Esophagus muscularis mucosa (tissue), 4 donors: ENCODE results near the gene FASTKD3. TPM values are rescaled to one million over a fixed set of nuclear protein-coding genes. Genes with fewer than 3 reads are reported as not detected.

Source experiments
- DNase-seq: peaks from one replicate; pipeline ENCODE4 v3.0.0-alpha.2; 2017; ENCODE audit errors: extremely low spot score
- H3K27ac ChIP-seq, 4 donors: fragments of 200-600 bp; sonication (generic); replicated peaks in 1 of 4; 1 replicate in 3 of 4; 2 replicates in 1 of 4; pipeline ENCODE4 v1.5.1; 2016 to 2019; ENCODE audit warnings: mild to moderate bottlenecking in 1 of 4
- H3K27me3 ChIP-seq, 4 donors: fragments of 200-600 bp; sonication (generic); one replicate each; pipeline versions ENCODE4 v1.5.1 to v1.6.0; 2016 to 2019
- H3K36me3 ChIP-seq, 4 donors: fragments of 200-600 bp; sonication (generic); one replicate each; pipeline ENCODE4 v1.5.1; 2016 to 2019
- H3K4me1 ChIP-seq, 4 donors: fragments of 200-600 bp; sonication (generic); one replicate each; pipeline ENCODE4 v1.5.1; 2016 to 2019
- H3K4me3 ChIP-seq, 4 donors: fragments of 200-600 bp; sonication (generic); 1 replicate in 2 of 4; 2 replicates in 2 of 4; pipeline ENCODE4 v1.5.1; 2016 to 2019; ENCODE audit warnings: mild to moderate bottlenecking in 4 of 4, moderate library complexity in 1 of 4
- H3K9me3 ChIP-seq, 4 donors: fragments of 200-600 bp; sonication (generic); 1 replicate in 3 of 4; 2 replicates in 1 of 4; pipeline ENCODE4 v1.5.1; 2016 to 2019
- EP300 ChIP-seq: sonication (generic); formaldehyde crosslinking; IDR thresholded peaks from one replicate; pipeline ENCODE4 v1.6.1; 2017; ENCODE audit warnings: antibody characterized with exemption
- POLR2A ChIP-seq: fragments of 450-650 bp; IDR thresholded peaks from one replicate; pipeline ENCODE4 v1.6.1; 2017; ENCODE audit warnings: antibody characterized with exemption, moderate library complexity, mild to moderate bottlenecking, low read depth
- POLR2AphosphoS5 ChIP-seq, 2 donors: sonication (generic); formaldehyde crosslinking; IDR thresholded peaks; one replicate each; pipeline ENCODE4 v1.6.1; 2017; ENCODE audit warnings: antibody characterized with exemption in 2 of 2
- WGBS: methylation state at CpG from one replicate; pipeline ENCODE4 v1.1.5; 2018; 5-methylcytosine and 5-hydroxymethylcytosine counted together
- intact Hi-C: fragments of 100-400 bp; cut with DNase I; formaldehyde crosslinking; loops from one replicate; pipeline ENCODE4 v1.15.1; 2023
- total RNA-seq, 4 donors: library from RNA; depleted of rRNA; stranded (reverse); fragments of >200 nt; gene quantifications; one replicate each; pipeline versions ENCODE4 v1.1.0 to v1.2.1, GENCODE V29; 2016
- TF ChIP-seq, protein P1 (sequence below), 3 experiments: fragments of 200-600 bp in 2 of 3; fragments of 450-650 bp in 1 of 3; sonication (generic) in 2 of 3; IDR thresholded peaks; one replicate each; pipeline ENCODE4 v1.5.1; 2017 to 2019; ENCODE audit warnings: antibody characterized with exemption in 3 of 3, mild to moderate bottlenecking in 2 of 3, moderate library complexity in 1 of 3

Gene FASTKD3
- total RNA-seq, 4 donors from 2014 or later: 7.4 to 13.3 (median 8.2) TPM

DNA sequence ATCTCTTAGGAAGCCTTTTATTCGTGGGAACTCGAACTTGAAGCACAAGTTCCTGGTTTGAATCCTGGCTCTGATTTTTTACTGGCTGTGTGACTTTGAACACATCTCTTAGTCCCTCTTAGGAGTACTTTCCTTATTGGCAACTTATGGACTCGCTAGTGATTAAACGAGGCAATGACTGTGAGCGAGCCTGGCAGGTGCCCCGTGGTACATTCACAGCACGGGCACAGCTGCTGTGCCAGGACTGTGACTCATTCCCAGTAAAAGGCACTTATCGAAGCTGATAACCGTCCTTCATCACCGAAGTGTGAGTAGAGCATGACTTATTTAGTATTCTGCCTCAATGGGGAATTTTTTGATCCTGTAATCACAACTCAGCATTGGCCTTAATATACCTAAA, 40.6 kb downstream of the FASTKD3 start:
- H3K27ac ChIP-seq: no peak overlapping the region
- TF ChIP-seq POLR2A (no peak), EP300 (no peak), POLR2AphosphoS5 (IDR thresholded peaks at IDR 0.05) (no peak)
- TF ChIP-seq, protein P1, sequence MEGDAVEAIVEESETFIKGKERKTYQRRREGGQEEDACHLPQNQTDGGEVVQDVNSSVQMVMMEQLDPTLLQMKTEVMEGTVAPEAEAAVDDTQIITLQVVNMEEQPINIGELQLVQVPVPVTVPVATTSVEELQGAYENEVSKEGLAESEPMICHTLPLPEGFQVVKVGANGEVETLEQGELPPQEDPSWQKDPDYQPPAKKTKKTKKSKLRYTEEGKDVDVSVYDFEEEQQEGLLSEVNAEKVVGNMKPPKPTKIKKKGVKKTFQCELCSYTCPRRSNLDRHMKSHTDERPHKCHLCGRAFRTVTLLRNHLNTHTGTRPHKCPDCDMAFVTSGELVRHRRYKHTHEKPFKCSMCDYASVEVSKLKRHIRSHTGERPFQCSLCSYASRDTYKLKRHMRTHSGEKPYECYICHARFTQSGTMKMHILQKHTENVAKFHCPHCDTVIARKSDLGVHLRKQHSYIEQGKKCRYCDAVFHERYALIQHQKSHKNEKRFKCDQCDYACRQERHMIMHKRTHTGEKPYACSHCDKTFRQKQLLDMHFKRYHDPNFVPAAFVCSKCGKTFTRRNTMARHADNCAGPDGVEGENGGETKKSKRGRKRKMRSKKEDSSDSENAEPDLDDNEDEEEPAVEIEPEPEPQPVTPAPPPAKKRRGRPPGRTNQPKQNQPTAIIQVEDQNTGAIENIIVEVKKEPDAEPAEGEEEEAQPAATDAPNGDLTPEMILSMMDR (IDR thresholded peaks at IDR 0.05): no peak
- peaks cover 0 to 15% (median 3%) of the 10 kb centered on the region in 4 donors for H3K36me3 ChIP-seq
- no peak for DNase-seq
- peaks cover 0 to 3% (median 0%) of the 10 kb centered on the region in 4 donors for H3K4me1 ChIP-seq
- WGBS: 85% methylated on average over 10 of the region's 10 CpGs
- no peak overlapping the region for H3K4me3 ChIP-seq
- H3K27me3 ChIP-seq: no peaks in the 10 kb centered on the region
- intact Hi-C loops: no loop called here
- no peaks in the 10 kb centered on the region for H3K9me3 ChIP-seq

DNA sequence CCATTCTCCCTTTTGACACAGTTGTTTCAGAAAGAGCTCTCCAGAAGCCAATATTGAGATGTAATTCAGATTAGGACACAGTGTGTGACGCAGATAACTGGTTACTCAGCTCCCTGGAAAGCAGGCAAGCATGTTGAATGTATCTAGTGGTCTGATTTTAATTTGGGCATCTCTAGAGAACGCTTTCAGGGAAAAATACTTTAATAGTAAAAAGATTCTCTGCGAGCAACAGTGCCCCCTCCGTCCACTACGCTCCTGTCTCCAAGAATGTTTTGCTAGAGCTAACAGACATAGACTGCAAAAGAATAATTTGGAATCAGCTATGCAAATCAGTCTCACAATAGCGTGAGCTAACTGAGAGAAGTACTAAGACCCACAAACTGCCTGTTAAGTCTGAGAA, 41.2 kb downstream of the FASTKD3 start:
- Histone ChIP-seq H3K36me3 (peaks cover 0 to 15% (median 3%) of the 10 kb centered on the region in 4 donors), H3K4me3 (no peak overlapping the region), H3K27me3 (no peaks in the 10 kb centered on the region), H3K9me3 (no peaks in the 10 kb centered on the region), H3K27ac (no peak overlapping the region), H3K4me1 (peaks cover 0 to 3% (median 0%) of the 10 kb centered on the region in 4 donors)
- 75% methylated on average over 6 of the region's 6 CpGs for WGBS
- intact Hi-C loops: no loop called here
- no peak for DNase-seq
- TF ChIP-seq POLR2A (no peak), POLR2AphosphoS5 (IDR thresholded peaks at IDR 0.05) (no peak), EP300 (no peak)
- TF ChIP-seq, protein P1 (IDR thresholded peaks at IDR 0.05): no peak

DNA sequence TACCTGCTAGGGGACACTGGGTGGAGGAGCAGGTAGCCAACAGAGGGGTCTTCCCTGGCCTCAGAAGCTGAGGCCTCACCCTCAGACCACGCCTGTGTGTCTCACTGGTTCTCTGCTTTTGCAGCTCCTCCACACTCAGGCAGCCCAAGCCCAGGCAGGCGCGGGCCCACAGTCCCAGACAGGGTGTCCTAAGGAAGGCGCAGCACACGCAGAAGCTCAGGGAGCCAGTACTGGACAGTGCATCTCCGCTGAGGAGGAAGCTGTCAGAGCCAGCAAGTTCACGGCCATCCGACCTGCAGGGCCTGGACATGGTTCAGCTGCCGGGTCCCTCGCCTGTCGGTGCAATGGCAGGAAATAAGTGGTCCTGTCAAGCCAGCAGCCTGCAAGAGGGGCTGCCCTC, 43.2 kb downstream of the FASTKD3 start:
- H3K27ac ChIP-seq: no peak overlapping the region
- peaks cover 0 to 15% (median 5%) of the 10 kb centered on the region in 4 donors for H3K36me3 ChIP-seq
- TF ChIP-seq, protein P1 (IDR thresholded peaks at IDR 0.05): no peak
- TF ChIP-seq EP300 (no peak), POLR2AphosphoS5 (IDR thresholded peaks at IDR 0.05) (no peak), POLR2A (no peak)
- no peaks in the 10 kb centered on the region for H3K27me3 ChIP-seq
- H3K4me1 ChIP-seq: peaks cover 0 to 3% (median 0%) of the 10 kb centered on the region in 4 donors
- WGBS: 79% methylated on average over 8 of the region's 11 CpGs
- DNase-seq: no peak
- intact Hi-C loops: no loop called here
- H3K9me3 ChIP-seq: no peaks in the 10 kb centered on the region
- no peak overlapping the region for H3K4me3 ChIP-seq

DNA sequence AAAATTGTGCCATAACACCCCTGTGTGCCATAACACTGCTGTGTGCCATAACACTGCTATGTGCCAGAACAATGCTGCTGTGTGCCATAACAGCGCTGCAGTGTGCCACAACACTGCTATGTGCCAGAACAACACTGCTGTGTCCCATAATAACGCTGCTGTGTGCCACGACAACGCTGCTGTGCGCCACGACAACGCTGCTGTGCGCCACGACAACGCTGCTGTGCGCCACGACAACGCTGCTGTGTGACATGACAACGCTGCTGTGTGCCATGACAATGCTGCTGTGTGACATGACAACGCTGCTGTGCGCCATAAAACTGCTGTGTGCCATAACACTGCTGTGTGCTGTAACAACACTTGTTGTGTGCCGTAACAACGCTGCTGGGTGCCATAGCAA, 43.8 kb downstream of the FASTKD3 start:
- Histone ChIP-seq H3K4me1 (peaks cover 0 to 3% (median 0%) of the 10 kb centered on the region in 4 donors), H3K27me3 (no peaks in the 10 kb centered on the region), H3K36me3 (peaks cover 0 to 15% (median 5%) of the 10 kb centered on the region in 4 donors), H3K27ac (no peak overlapping the region), H3K4me3 (no peak overlapping the region), H3K9me3 (no peaks in the 10 kb centered on the region)
- DNase-seq: no peak
- TF ChIP-seq POLR2A: no peak
- no peak for TF ChIP-seq EP300
- TF ChIP-seq, protein P1 (IDR thresholded peaks at IDR 0.05): no peak
- no peak for TF ChIP-seq POLR2AphosphoS5 (IDR thresholded peaks at IDR 0.05)
- WGBS: 88% methylated on average over 18 of the region's 18 CpGs
- intact Hi-C loops: no loop called here

DNA sequence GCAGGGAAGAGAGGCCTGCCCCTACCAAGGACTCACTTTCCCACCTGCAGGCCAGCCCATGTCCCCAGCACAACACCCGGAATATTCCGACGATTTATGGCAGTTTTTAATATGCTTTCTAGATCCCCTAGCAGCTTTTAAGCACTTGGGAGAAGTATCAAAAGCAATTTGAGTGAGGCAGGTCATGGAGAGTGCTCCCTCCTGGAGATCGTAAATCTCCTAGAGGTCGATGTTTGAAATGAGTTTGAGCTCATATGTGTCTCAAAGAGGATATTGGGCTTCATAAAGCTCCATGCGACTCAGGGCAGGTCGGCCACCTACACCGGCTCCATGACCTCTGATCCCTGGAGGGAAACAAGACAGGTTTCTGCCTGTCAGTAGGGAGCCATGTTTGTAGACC, 45.2 kb downstream of the FASTKD3 start:
- intact Hi-C loops: no loop called here
- no peaks in the 10 kb centered on the region for H3K27me3 ChIP-seq
- WGBS: 90% methylated on average over 8 of the region's 8 CpGs
- no peaks in the 10 kb centered on the region for H3K9me3 ChIP-seq
- H3K4me3 ChIP-seq: no peak overlapping the region
- peaks cover 0 to 1% (median 0%) of the 10 kb centered on the region in 4 donors for H3K4me1 ChIP-seq
- peaks cover 0 to 15% (median 5%) of the 10 kb centered on the region in 4 donors for H3K36me3 ChIP-seq
- TF ChIP-seq POLR2AphosphoS5 (IDR thresholded peaks at IDR 0.05): no peak
- TF ChIP-seq POLR2A: no peak
- TF ChIP-seq, protein P1 (IDR thresholded peaks at IDR 0.05): no peak
- no peak for TF ChIP-seq EP300
- no peak overlapping the region for H3K27ac ChIP-seq
- no peak for DNase-seq
